Astrocyte (in vitro differentiated cells and primary cell): ENCODE results near the gene TMEM204.

Experiments
- CTCF ChIP-seq: IDR thresholded peaks from 2 replicates; pipeline ENCODE4 v1.5.1; 2011; ENCODE audit warnings: low read depth, mild to moderate bottlenecking, inconsistent platforms, low read length, moderate library complexity; ENCODE audit not compliant: insufficient read depth
- EZH2 ChIP-seq: IDR thresholded peaks from 2 replicates; pipeline ENCODE4 v1.6.1; 2012; ENCODE audit warnings: mild to moderate bottlenecking, low read length, inconsistent platforms; ENCODE audit not compliant: insufficient read depth

- TF ChIP-seq CTCF (no peak), EZH2 (no peak)
Observed at GRCh38 chr16:1584926-1585484, 51.5 kb downstream of the TMEM204 start.
